Thyroid gland (tissue), 4 donors: ENCODE results near the gene CERS2.

Source experiments
- POLR2A ChIP-seq, 2 donors: fragments of 450-650 bp; IDR thresholded peaks; one replicate each; pipeline ENCODE4 v1.6.1; 2017; ENCODE audit warnings: antibody characterized with exemption in 2 of 2, mild to moderate bottlenecking in 2 of 2, moderate library complexity in 1 of 2
- TF ChIP-seq, protein P1 (sequence below), 6 experiments: fragments of 200-600 bp in 3 of 6; fragments of 450-650 bp in 3 of 6; sonication (generic) in 3 of 6; IDR thresholded peaks; one replicate each; pipeline ENCODE4 v1.5.1; 2016 to 2019; ENCODE audit warnings: antibody characterized with exemption in 6 of 6, mild to moderate bottlenecking in 2 of 6, inconsistent platforms in 1 of 6, moderate library complexity in 1 of 6

DNA sequence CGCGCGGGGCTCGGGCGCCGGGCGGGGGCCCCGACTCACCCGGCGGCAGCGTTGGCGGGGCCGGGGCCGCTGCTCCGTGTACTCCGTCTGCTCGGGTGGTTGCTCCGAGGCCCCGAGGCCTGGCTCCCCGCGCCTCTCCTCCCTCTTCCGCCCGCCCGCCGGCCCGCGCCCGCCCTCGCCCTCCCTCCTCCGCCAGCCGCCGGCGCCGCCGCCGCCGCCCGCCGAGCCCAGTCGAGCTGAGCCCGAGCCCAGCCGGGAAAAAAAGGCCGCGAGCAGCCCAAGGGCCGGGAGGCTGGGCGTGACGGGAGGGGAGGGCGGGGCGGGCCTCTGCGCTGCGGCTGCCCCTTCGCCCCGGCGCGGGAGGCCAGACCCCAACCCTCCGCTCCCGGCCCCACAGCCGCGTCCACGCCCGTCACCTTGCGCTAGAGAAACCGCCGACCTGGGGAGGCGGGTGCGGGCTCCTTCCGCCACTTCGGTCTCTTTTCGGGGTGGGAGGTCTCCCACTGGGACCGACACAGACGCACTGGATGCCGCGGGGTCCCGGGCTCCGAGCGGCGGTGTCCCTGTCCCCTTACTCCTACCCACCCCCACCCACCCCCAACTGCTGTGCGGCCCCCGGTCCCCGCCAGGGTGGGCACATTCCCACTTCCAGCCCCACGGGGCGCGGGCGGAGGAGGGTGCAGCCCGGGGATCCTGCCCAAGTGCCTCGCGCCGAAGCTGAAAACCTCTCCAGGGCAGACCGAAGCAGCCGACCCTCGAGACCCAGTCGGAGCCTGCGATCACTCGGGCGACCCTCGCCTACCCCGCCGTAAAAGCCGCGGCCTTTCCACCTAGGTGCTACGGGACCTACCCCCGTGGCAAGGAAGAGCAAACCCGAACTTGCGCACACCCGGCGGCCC, at the start of gene CERS2:
- TF ChIP-seq, protein P1, sequence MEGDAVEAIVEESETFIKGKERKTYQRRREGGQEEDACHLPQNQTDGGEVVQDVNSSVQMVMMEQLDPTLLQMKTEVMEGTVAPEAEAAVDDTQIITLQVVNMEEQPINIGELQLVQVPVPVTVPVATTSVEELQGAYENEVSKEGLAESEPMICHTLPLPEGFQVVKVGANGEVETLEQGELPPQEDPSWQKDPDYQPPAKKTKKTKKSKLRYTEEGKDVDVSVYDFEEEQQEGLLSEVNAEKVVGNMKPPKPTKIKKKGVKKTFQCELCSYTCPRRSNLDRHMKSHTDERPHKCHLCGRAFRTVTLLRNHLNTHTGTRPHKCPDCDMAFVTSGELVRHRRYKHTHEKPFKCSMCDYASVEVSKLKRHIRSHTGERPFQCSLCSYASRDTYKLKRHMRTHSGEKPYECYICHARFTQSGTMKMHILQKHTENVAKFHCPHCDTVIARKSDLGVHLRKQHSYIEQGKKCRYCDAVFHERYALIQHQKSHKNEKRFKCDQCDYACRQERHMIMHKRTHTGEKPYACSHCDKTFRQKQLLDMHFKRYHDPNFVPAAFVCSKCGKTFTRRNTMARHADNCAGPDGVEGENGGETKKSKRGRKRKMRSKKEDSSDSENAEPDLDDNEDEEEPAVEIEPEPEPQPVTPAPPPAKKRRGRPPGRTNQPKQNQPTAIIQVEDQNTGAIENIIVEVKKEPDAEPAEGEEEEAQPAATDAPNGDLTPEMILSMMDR (IDR thresholded peaks at IDR 0.05): no peak
- TF ChIP-seq POLR2A (IDR thresholded peaks at IDR 0.05): peak in 1 of 2 donors; percentile 76
